OCI-LY7 (cell line): ENCODE data around the gene TRIM61. TPM values are rescaled to one million over a fixed set of nuclear protein-coding genes. Genes with fewer than 3 reads are reported as not detected.

Source experiments
- BruUV-seq: library from RNA; stranded (reverse); fragments of 400-500 nt; replicated peaks from 2 replicates; lab custom pipeline; 2021; lab: Mats Ljungman, UMichigan
- CTCF ChIA-PET: fragments of 300-600 bp; sonication (Branson Sonifier 250); formaldehyde crosslinking; loops from one replicate; lab custom pipeline; 2022; ENCODE audit warnings: antibody characterized with exemption; ENCODE audit not compliant: unreplicated experiment; lab: Charles Lee
- POLR2A ChIA-PET: fragments of 300-600 bp; sonication (Branson Sonifier 250); formaldehyde crosslinking; loops from one replicate; lab custom pipeline; 2022; ENCODE audit warnings: antibody characterized with exemption; lab: Charles Lee
- DNase-seq: peaks from one replicate; pipeline ENCODE4 v3.0.0-alpha.2; 2015; ENCODE audit warnings: low spot score
- H2AFZ ChIP-seq: fragments of 200-600 bp; sonication (generic), shearing (Covaris generic); 2 replicates; pipeline ENCODE4 v1.6.1; 2014; ENCODE audit warnings: mild to moderate bottlenecking, antibody characterized with exemption, low read length, moderate library complexity
- H3K27ac ChIP-seq: fragments of 200-600 bp; sonication (generic); 2 replicates; pipeline ENCODE4 v1.5.1; 2014; ENCODE audit warnings: mixed run types, low read depth, mild to moderate bottlenecking, moderate library complexity, low read length, inconsistent platforms; ENCODE audit not compliant: poor library complexity, severe bottlenecking
- H3K36me3 ChIP-seq: fragments of 200-600 bp; sonication (generic); 2 replicates; pipeline ENCODE4 v1.6.1; 2014; ENCODE audit warnings: mild to moderate bottlenecking, antibody characterized with exemption, low read length, moderate library complexity, mixed read lengths; ENCODE audit not compliant: insufficient read depth
- H3K4me1 ChIP-seq: fragments of 200-600 bp; sonication (generic); 2 replicates; pipeline ENCODE4 v1.5.1; 2014; ENCODE audit warnings: mild to moderate bottlenecking, low read length; ENCODE audit not compliant: insufficient read depth, poor library complexity, severe bottlenecking
- H3K4me2 ChIP-seq: fragments of 200-600 bp; sonication (generic); 2 replicates; pipeline ENCODE4 v1.6.1; 2014; ENCODE audit warnings: mild to moderate bottlenecking, low read length
- H3K4me3 ChIP-seq: fragments of 200-600 bp; sonication (generic); 2 replicates; pipeline ENCODE4 v1.5.1; 2014; ENCODE audit warnings: mild to moderate bottlenecking, low read depth, low read length; ENCODE audit not compliant: poor library complexity, severe bottlenecking
- H3K79me2 ChIP-seq: fragments of 200-600 bp; sonication (generic); 2 replicates; pipeline ENCODE4 v1.6.1; 2016; ENCODE audit warnings: low read depth, mild to moderate bottlenecking, low read length, moderate library complexity, mixed read lengths; ENCODE audit not compliant: insufficient read depth
- H3K9me2 ChIP-seq: fragments of 200-600 bp; sonication (generic); 2 replicates; pipeline ENCODE4 v1.6.1; 2016; ENCODE audit warnings: mild to moderate bottlenecking, low read length, mixed read lengths; ENCODE audit not compliant: insufficient read depth
- H3K9me3 ChIP-seq: fragments of 200-600 bp; sonication (generic); 2 replicates; pipeline ENCODE4 v1.6.1; 2014; ENCODE audit warnings: mild to moderate bottlenecking, mixed run types, low read length, mixed read lengths
- H4K20me1 ChIP-seq: fragments of 200-600 bp; sonication (generic); 2 replicates; pipeline ENCODE4 v1.6.1; 2014; ENCODE audit warnings: mild to moderate bottlenecking, antibody characterized with exemption, low read length, moderate library complexity, mixed read lengths; ENCODE audit not compliant: insufficient read depth
- CTCF ChIP-seq: fragments of 200-600 bp; sonication (generic); conservative IDR thresholded peaks from 2 replicates; pipeline ENCODE4 v1.5.1; 2014; ENCODE audit warnings: mild to moderate bottlenecking, antibody characterized with exemption, low read length, moderate library complexity, mixed read lengths
- EZH2phosphoT487 ChIP-seq: fragments of 200-600 bp; sonication (generic); IDR thresholded peaks from 2 replicates; pipeline ENCODE4 v1.6.1; 2018; ENCODE audit warnings: low read depth, borderline replicate concordance, mild to moderate bottlenecking, mixed run types, antibody characterized with exemption, low read length, moderate library complexity, mixed read lengths
- intact Hi-C: fragments of 100-400 bp; cut with micrococcal nuclease; formaldehyde crosslinking; loops from one replicate; pipeline ENCODE4 v1.10.0; 2022; ENCODE audit not compliant: unreplicated experiment
- total RNA-seq, 2 experiments: library from RNA; depleted of rRNA in 1 of 2; stranded (reverse); fragments of >200 nt in 1 of 2; shearing (Covaris generic) in 1 of 2; gene quantifications; 2 replicates each; pipeline ENCODE4 v1.2.3, GENCODE V29; 2014 to 2022

TRIM61 gene
- total RNA-seq, 2 experiments from 2014 or later: 3.1 to 5.2 TPM

GRCh38 chr4:165016971-165017370 lies 39.5 kb upstream of the TRIM61 start:
- ChIA-PET POLR2A (no interaction called here), CTCF (no interaction called here)
- H3K4me2 ChIP-seq: no peak overlapping the region
- no peak overlapping the region for H3K4me3 ChIP-seq
- H4K20me1 ChIP-seq: no peaks in the 10 kb centered on the region
- intact Hi-C loops: no loop called here
- no TSS peak for BruUV-seq
- no peak for DNase-seq
- H2AFZ ChIP-seq: no peak overlapping the region
- TF ChIP-seq CTCF (peak; percentile 33; the same call in 1 of the 2 replicates), EZH2phosphoT487 (no peak)
- no peaks in the 10 kb centered on the region for H3K9me2 ChIP-seq
- no peaks in the 10 kb centered on the region for H3K9me3 ChIP-seq
- H3K4me1 ChIP-seq: no peaks in the 10 kb centered on the region
- H3K79me2 ChIP-seq: no peaks in the 10 kb centered on the region
- H3K36me3 ChIP-seq: no peaks in the 10 kb centered on the region
- no peak overlapping the region for H3K27ac ChIP-seq

DNA sequence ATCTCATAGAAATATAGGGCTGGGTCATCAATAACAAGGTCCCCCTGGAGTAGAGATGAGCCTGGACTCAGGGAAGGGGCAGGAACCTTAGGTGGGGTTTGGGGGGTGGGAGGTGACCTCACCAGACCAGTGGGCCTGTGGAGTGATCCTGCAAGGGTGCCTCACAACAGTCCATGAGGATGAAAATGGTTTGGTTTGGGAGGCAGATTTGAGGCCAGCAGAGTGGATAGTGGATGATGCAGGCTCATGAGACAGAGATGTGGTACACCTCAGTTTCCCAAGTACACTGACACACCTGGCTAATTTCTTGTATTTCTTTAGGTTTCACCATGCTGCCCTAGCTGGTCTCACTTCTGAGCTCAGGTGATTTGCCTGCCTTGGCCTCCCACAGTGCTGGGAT lies 36.2 kb upstream of the TRIM61 start:
- Histone ChIP-seq H3K36me3 (no peaks in the 10 kb centered on the region), H3K4me1 (no peaks in the 10 kb centered on the region), H3K9me3 (no peaks in the 10 kb centered on the region), H4K20me1 (no peaks in the 10 kb centered on the region), H3K4me2 (no peak overlapping the region), H3K79me2 (no peaks in the 10 kb centered on the region), H3K4me3 (no peak overlapping the region), H2AFZ (no peak overlapping the region), H3K9me2 (no peaks in the 10 kb centered on the region), H3K27ac (no peak overlapping the region)
- BruUV-seq: no TSS peak
- TF ChIP-seq EZH2phosphoT487 (no peak), CTCF (no peak)
- CTCF ChIA-PET: no interaction called here
- no peak for DNase-seq
- POLR2A ChIA-PET: no interaction called here
- intact Hi-C loops: no loop called here

DNA sequence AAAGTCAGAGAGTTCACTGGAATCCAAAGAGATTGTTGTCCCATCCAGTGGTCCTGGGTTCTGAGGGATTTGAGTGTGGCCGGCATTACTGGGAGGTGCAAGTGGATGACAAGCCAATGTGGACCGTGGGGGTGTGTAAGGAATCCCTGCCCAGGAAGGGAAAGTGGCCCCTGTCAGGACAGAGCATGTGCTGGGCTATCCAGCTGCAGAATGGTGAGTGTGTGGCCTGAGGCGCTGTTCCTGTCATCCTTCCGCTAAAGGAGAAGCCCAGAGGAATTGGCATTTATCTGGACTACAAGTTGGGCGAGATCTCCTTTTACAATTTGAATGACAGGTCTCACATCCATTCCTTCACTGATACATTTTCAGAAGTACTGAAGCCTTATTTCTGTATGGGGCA lies 33.9 kb upstream of the TRIM61 start:
- Histone ChIP-seq H3K9me3 (no peaks in the 10 kb centered on the region), H3K4me2 (no peak overlapping the region), H3K79me2 (no peaks in the 10 kb centered on the region), H3K9me2 (no peaks in the 10 kb centered on the region), H4K20me1 (no peaks in the 10 kb centered on the region), H2AFZ (no peak overlapping the region), H3K36me3 (no peaks in the 10 kb centered on the region), H3K27ac (no peak overlapping the region), H3K4me3 (no peak overlapping the region), H3K4me1 (no peaks in the 10 kb centered on the region)
- CTCF ChIA-PET: no interaction called here
- TF ChIP-seq CTCF (no peak), EZH2phosphoT487 (no peak)
- BruUV-seq: no TSS peak
- no peak for DNase-seq
- POLR2A ChIA-PET: no interaction called here
- intact Hi-C loops: no loop called here
